Uterus (tissue), 4 donors: ENCODE measurements around the gene MSANTD7. TPM values are rescaled to one million over a fixed set of nuclear protein-coding genes. Genes with fewer than 3 reads are reported as not detected.

Experiments
- DNase-seq, 2 donors: peaks; one replicate each; pipeline ENCODE4 v3.0.0-alpha.2; 2019 to 2020
- H3K27ac ChIP-seq, 2 donors: fragments of 200-600 bp; sonication (generic); 1 replicate in 1 of 2; 2 replicates in 1 of 2; pipeline ENCODE4 v1.5.1; 2016 to 2018
- H3K27me3 ChIP-seq, 2 donors: fragments of 200-600 bp; sonication (generic); one replicate each; pipeline ENCODE4 v1.5.1; 2018 to 2019; ENCODE audit warnings: control low read depth in 1 of 2
- H3K36me3 ChIP-seq, 2 donors: fragments of 200-600 bp; sonication (generic); one replicate each; pipeline ENCODE4 v1.5.1; 2019; ENCODE audit warnings: control low read depth in 1 of 2
- H3K4me1 ChIP-seq, 2 donors: fragments of 200-600 bp; sonication (generic); one replicate each; pipeline ENCODE4 v1.5.1; 2018 to 2019; ENCODE audit warnings: control low read depth in 1 of 2
- H3K4me3 ChIP-seq, 2 donors: fragments of 200-600 bp; sonication (generic); 1 replicate in 1 of 2; 2 replicates in 1 of 2; pipeline ENCODE4 v1.5.1; 2018 to 2019; ENCODE audit warnings: mild to moderate bottlenecking in 1 of 2
- H3K9me3 ChIP-seq, 2 donors: fragments of 200-600 bp; sonication (generic); one replicate each; pipeline ENCODE4 v1.5.1; 2019; ENCODE audit warnings: control low read depth in 1 of 2
- POLR2A ChIP-seq, 2 donors: fragments of 450-650 bp; IDR thresholded peaks; one replicate each; pipeline ENCODE4 v1.6.1; 2016; ENCODE audit warnings: antibody characterized with exemption in 2 of 2, mild to moderate bottlenecking in 1 of 2, moderate library complexity in 1 of 2
- intact Hi-C: fragments of 100-400 bp; cut with DNase I; formaldehyde crosslinking; loops from one replicate; pipeline ENCODE4 v1.15.1; 2023; ENCODE audit warnings: low total_unique reads
- total RNA-seq, 4 donors: library from RNA; depleted of rRNA in 3 of 4; stranded (reverse); fragments of >200 nt in 3 of 4; gene quantifications; one replicate each; pipeline versions ENCODE4 v1.1.0 to v1.2.4, GENCODE V29; 2014 to 2023
- TF ChIP-seq, protein P1 (sequence below), 4 experiments: fragments of 200-600 bp in 2 of 4; fragments of 450-650 bp in 2 of 4; sonication (generic) in 2 of 4; IDR thresholded peaks; one replicate each; pipeline ENCODE4 v1.5.1; 2016 to 2019; ENCODE audit warnings: antibody characterized with exemption in 4 of 4, mild to moderate bottlenecking in 2 of 4, moderate library complexity in 1 of 4
- donor health status: DM: yes; HTN: yes; CAD: no.

Gene MSANTD7
- total RNA-seq, 4 donors from 2014 or later, result 3.2 to 23.2 (median 8.6) TPM

- Histone ChIP-seq H3K4me1 (peaks cover 5% of the 10 kb centered on the region in 2 donors), H3K4me3 (peak overlapping the region; percentile 96), H3K27me3 (no peaks in the 10 kb centered on the region), H3K9me3 (no peaks in the 10 kb centered on the region), H3K27ac (peak overlapping the region; percentile 84 to 89), H3K36me3 (no peaks in the 10 kb centered on the region)
- peak in 1 of 2 donors; percentile 36 for DNase-seq
- intact Hi-C loops, result no loop called here
- TF ChIP-seq, protein P1, sequence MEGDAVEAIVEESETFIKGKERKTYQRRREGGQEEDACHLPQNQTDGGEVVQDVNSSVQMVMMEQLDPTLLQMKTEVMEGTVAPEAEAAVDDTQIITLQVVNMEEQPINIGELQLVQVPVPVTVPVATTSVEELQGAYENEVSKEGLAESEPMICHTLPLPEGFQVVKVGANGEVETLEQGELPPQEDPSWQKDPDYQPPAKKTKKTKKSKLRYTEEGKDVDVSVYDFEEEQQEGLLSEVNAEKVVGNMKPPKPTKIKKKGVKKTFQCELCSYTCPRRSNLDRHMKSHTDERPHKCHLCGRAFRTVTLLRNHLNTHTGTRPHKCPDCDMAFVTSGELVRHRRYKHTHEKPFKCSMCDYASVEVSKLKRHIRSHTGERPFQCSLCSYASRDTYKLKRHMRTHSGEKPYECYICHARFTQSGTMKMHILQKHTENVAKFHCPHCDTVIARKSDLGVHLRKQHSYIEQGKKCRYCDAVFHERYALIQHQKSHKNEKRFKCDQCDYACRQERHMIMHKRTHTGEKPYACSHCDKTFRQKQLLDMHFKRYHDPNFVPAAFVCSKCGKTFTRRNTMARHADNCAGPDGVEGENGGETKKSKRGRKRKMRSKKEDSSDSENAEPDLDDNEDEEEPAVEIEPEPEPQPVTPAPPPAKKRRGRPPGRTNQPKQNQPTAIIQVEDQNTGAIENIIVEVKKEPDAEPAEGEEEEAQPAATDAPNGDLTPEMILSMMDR (IDR thresholded peaks at IDR 0.05), result no peak
- no peak for TF ChIP-seq POLR2A (IDR thresholded peaks at IDR 0.05)
Observed at GRCh38 chr10:14838582-14839304, 637 bp downstream of the MSANTD7 start.

DNA sequence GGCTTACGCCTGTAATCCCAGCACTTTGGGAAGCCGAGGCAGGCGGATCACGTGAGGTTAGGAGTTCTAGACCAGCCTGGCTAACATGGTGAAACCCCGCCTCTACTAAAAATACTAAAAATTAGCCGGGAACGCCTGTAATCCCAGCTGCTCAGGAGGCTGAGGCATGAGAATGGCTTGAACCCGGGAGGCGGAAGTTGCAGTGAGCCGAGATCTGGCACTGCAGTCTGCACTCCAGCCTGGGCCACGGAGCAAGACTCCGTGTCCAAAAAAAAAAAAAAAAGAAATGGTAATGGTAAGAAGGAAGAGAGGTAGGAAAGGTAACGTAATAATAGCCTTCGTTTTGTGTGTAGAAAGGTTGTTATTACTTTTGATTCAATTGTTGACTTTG is 1.2 kb downstream of the MSANTD7 start:
- TF ChIP-seq, protein P1 (IDR thresholded peaks at IDR 0.05), result no peak
- Histone ChIP-seq H3K27me3 (no peaks in the 10 kb centered on the region), H3K9me3 (no peaks in the 10 kb centered on the region), H3K4me1 (peaks cover 5% of the 10 kb centered on the region in 2 donors), H3K27ac (peak overlapping the region in 1 of 2 donors; percentile 89), H3K36me3 (no peaks in the 10 kb centered on the region), H3K4me3 (peak overlapping the region; percentile 96)
- no peak for DNase-seq
- intact Hi-C loops, result no loop called here

GRCh38 chr10:14840178-14840577 is 2.1 kb downstream of the MSANTD7 start:
- Histone ChIP-seq H3K27me3 (no peaks in the 10 kb centered on the region), H3K27ac (no peak overlapping the region), H3K4me1 (peaks cover 5% of the 10 kb centered on the region in 2 donors), H3K4me3 (no peak overlapping the region), H3K36me3 (no peaks in the 10 kb centered on the region), H3K9me3 (no peaks in the 10 kb centered on the region)
- intact Hi-C loops, result no loop called here
- TF ChIP-seq POLR2A (IDR thresholded peaks at IDR 0.05), result no peak
- TF ChIP-seq, protein P1 (IDR thresholded peaks at IDR 0.05), result no peak
- no peak for DNase-seq

GRCh38 chr10:14843327-14843988 is 5.4 kb downstream of the MSANTD7 start:
- Histone ChIP-seq H3K27ac (no peak overlapping the region), H3K4me3 (no peak overlapping the region), H3K36me3 (no peaks in the 10 kb centered on the region), H3K9me3 (no peaks in the 10 kb centered on the region), H3K27me3 (no peaks in the 10 kb centered on the region), H3K4me1 (peaks cover 0 to 5% of the 10 kb centered on the region in 2 donors)
- no peak for TF ChIP-seq POLR2A (IDR thresholded peaks at IDR 0.05)
- TF ChIP-seq, protein P1 (IDR thresholded peaks at IDR 0.05), result no peak
- intact Hi-C loops, result no loop called here
- DNase-seq, result no peak

- TF ChIP-seq, protein P1 (IDR thresholded peaks at IDR 0.05), result no peak
- TF ChIP-seq POLR2A (IDR thresholded peaks at IDR 0.05), result no peak
- no peak overlapping the region for H3K4me3 ChIP-seq
- H3K27ac ChIP-seq, result no peak overlapping the region
- H3K4me1 ChIP-seq, result no peaks in the 10 kb centered on the region
- no peaks in the 10 kb centered on the region for H3K36me3 ChIP-seq
- H3K9me3 ChIP-seq, result no peaks in the 10 kb centered on the region
- intact Hi-C loops, result no loop called here
- no peak for DNase-seq
- no peaks in the 10 kb centered on the region for H3K27me3 ChIP-seq
Observed at GRCh38 chr10:14844948-14845347, 6.8 kb downstream of the MSANTD7 start.
